Activated CD8-positive, alpha-beta memory T cell treated with anti-CD3 and anti-CD28 coated beads for 1 hour (primary cell): Measurements from ENCODE around the gene KRT9.
"Not testable (repeated sequence)": the region's sequence is repeated elsewhere in the genome, so short reads cannot be mapped to it uniquely, and the experiment has no call there.

Experiments used
- DNase-seq, 2 donors: peaks; one replicate each; pipeline ENCODE4 v3.0.0-alpha.2; 2020; ENCODE audit warnings: low read depth in 1 of 2; ENCODE audit errors: extremely low read depth in 1 of 2

The KRT9 gene

GRCh38 chr17:41580687-41581365, 9.0 kb upstream of the KRT9 start:
- DNase-seq, result no peak

GRCh38 chr17:41580244-41580575, 8.4 kb upstream of the KRT9 start:
- no peak for DNase-seq

GRCh38 chr17:41579484-41580243, 7.8 kb upstream of the KRT9 start:
- peak; percentile 4 to 18 for DNase-seq

GRCh38 chr17:41578971-41579370, 7.1 kb upstream of the KRT9 start:
- DNase-seq, result no peak

- no peak for DNase-seq
Observed at GRCh38 chr17:41578538-41578937, 6.7 kb upstream of the KRT9 start.

GRCh38 chr17:41576740-41577139, 4.9 kb upstream of the KRT9 start:
- DNase-seq, result not testable (repeated sequence)

GRCh38 chr17:41575336-41575735, 3.5 kb upstream of the KRT9 start:
- DNase-seq, result no peak

GRCh38 chr17:41567317-41567716, 4.5 kb downstream of the KRT9 start:
- no peak for DNase-seq

- no peak for DNase-seq
Observed at GRCh38 chr17:41565338-41565737, 6.5 kb downstream of the KRT9 start.

GRCh38 chr17:41563607-41564170, 8.2 kb downstream of the KRT9 start:
- DNase-seq, result no peak

- DNase-seq, result no peak
Observed at GRCh38 chr17:41561554-41561953, 10.3 kb downstream of the KRT9 start.

- no peak for DNase-seq
Observed at GRCh38 chr17:41559548-41559947, 12.3 kb downstream of the KRT9 start.

GRCh38 chr17:41556931-41557330, 14.9 kb downstream of the KRT9 start:
- DNase-seq, result no peak

- no peak for DNase-seq
Observed at GRCh38 chr17:41556306-41556705, 15.6 kb downstream of the KRT9 start.

- no peak for DNase-seq
Observed at GRCh38 chr17:41555105-41555887, 16.6 kb downstream of the KRT9 start.

GRCh38 chr17:41553987-41554680, 17.7 kb downstream of the KRT9 start:
- DNase-seq, result no peak

- no peak for DNase-seq
Observed at GRCh38 chr17:41553176-41553575, 18.7 kb downstream of the KRT9 start.

- no peak for DNase-seq
Observed at GRCh38 chr17:41552455-41552854, 19.4 kb downstream of the KRT9 start.

- no peak for DNase-seq
Observed at GRCh38 chr17:41551365-41551764, 20.5 kb downstream of the KRT9 start.

GRCh38 chr17:41549596-41550039, 22.2 kb downstream of the KRT9 start:
- DNase-seq, result no peak
